Endometrial microvascular endothelial cells (primary cell): ENCODE measurements around the gene RSPH1. TPM values are rescaled to one million over a fixed set of nuclear protein-coding genes. Genes with fewer than 3 reads are reported as not detected.

Source experiments
- in situ Hi-C: cut with HindIII; loops from 2 replicates; pipeline ENCODE4 v1.10.0; 2017; ENCODE audit warnings: low sequenced_read_pairs, low pct_unique_long_range_greater_than_20kb; ENCODE audit errors: inconsistent ontology term
- total RNA-seq: library from RNA; depleted of rRNA; stranded (reverse); fragments of >200 nt; gene quantifications from one replicate; pipeline ENCODE4 v1.2.3, GENCODE V29; 2015; ENCODE audit errors: inconsistent ontology term

Gene RSPH1
- total RNA-seq, 1 donor from 2014 or later = not detected

DNA sequence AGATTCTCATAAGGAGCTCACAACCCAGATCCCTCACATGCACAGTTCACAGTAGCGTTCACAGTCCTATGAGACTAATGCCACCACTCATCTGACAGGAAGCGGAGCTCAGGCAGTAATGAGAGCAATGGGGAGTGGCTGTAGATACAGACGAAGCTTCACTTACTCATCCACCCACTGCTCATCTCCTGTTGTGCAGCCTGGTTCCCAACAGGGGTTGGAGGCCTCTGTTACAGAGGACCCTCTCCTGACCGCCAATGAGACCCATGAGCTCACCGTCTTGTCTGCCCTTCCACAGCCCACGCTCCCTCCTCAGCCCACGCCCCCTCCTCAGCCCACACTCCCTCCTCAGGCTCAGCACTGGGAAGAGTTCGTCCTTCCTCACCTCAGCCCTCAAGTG is 39.6 kb downstream of the RSPH1 start:
- in situ Hi-C loops = no loop called here

GRCh38 chr21:42455754-42456440 is 40.1 kb downstream of the RSPH1 start:
- in situ Hi-C loops = no loop called here

DNA sequence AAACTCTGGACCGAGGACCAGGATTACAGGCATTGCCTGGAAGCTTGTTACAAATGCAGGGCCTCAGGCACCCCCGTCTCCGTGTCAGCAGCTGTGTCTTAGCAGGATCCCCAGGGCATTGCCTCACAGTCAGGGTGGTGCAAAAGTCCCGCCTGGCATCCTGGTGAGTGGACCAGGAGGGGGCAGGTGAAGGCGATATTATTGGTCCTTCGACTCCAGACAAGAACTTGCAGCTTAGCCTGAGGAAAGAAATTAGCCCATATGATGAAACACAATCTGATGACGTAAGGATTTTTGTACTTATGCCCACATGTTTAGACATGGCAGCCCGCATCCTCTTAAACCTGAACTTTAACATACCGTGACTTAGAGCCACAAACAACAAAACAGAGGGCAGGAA is 40.8 kb downstream of the RSPH1 start:
- in situ Hi-C loops = no loop called here

DNA sequence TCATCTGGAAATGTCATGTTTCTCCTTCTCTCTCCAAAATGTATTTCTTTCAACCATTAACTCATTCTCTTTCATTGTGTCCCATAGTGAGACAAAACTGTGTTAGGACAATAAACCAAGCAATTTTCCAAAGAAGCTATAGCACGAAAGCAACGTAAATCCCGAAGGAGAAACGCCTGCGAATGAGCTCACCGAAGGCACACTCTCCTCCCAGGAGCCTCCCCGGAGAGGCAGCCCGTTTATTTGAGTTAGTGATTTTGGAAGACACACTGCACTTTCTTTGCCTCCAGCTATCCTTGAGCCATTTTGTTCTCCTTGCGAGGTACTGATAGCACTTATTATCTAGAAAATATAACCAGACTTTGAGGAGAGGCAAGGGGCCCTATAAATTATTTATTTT is 41.2 kb downstream of the RSPH1 start:
- in situ Hi-C loops = no loop called here

DNA sequence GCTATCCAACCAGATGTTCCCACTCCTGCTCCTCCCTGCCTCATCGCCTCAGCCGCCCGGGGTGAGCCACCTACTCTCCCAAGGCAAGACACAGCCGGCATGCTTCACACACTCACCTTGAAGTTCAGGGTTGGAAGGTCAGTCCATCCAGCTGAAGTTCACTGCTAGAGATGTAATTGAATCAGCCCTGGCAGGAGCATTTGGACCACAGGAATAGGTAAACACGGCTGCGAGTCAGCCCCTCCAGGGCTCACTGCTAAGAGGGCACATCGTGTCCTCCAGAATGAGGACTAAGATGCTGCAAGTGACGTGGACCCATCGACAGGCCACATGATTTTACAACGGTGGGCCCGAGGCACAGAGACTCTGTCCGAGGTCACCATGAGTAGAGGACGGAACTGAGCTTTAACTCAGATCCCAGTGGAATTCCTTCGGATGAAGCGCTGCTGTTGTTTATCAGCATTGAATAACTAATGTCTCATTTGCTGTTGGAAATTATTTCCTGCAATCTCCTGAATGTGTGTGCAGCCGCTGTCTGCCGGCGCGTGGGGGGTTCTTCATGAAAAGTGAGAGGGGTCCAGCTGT is 41.9 kb downstream of the RSPH1 start:
- in situ Hi-C loops = no loop called here

- in situ Hi-C loops = no loop called here
Measured at GRCh38 chr21:42453224-42453985, 42.6 kb downstream of the RSPH1 start.

DNA sequence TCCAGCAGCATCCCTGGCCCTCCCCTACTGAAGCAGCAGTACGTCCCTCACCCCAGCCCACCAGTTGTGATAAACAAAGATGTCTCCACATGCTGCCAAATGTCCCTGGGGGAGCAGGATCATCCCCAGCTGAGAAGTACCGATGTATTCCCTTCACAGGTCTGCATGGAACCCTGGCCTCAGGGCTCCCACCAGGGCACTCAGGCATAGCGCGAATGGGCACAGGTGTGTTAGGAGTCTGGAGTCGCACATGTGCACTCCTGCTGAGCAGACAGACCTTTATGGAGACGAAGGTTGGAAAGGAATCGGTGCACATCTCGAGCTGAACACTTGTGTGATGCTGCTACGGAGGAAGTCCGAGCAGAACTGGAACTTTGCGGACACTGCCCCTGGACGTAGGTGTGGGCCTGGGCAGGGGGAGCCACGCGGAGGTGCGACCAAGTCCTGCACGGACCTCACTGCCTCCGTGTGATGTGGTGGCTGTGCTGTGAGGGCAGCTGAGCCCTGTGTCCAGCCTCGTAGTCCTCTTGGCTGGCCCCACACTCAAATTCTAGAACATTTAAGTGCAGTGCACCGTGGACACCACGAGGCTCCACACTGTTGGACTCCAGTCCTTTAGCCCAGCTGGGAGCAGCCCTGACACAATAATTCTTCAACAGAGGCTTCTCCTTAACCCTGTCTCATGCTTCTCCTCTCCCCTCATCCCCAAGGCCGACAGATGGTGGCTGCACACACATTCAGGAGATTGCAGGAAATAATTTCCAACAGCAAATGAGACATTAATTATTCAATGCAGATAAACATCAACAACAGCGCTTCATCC is 43.4 kb downstream of the RSPH1 start:
- in situ Hi-C loops = no loop called here

DNA sequence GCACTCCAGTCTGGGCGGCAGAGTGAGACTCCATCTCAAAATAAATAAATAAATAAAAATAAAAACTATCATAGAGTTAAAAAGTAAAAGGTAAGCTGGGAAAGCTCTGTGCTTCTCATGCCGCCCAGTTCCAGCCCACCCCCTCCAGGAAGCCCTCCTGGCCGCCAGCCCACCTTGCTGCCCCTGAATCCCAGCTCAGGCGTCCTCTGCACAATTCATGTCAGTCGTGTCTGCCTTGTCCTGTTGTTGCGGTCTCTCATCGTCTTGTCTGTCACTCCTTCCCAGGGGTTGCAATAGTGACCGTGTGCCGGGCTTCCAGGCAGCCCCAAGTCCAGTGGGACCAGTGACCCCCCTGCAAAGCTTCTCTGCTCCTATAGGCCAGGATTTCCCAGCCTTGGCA is 44.1 kb downstream of the RSPH1 start:
- in situ Hi-C loops = no loop called here

DNA sequence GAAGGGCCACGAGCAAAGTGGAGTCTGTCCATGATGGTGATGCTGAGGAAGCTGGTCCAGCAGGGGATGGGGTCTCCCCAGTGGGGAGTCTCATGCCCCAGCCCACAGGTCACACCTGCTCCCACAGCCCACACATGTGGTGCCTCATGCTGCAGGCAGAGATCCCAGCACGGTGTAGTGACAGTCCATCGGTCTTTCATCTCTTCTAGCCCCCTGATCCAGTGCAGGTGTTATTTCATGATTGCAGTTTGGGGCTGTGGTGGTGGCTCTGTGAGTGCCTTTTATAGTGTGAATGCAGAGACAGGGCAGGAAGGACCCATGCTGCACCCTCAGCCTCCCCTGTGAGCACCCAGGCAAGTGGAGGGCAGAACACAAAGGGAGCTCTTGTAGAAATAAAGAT is 47.3 kb downstream of the RSPH1 start:
- in situ Hi-C loops = no loop called here

DNA sequence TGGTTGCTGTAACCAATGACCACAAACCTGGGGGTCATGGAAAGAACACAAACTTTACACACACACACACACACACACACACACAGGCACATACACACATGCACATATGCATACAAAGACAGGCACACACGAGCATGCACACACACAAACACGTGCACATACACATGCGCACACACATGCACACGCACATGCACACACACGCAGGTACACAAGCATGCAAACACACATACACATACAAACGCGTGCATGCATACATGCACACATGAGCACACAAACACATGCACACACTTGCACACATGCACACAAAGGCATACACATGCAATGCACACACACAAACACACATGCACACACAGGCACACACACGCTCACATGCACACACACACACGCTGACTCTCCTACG is 48.3 kb downstream of the RSPH1 start:
- in situ Hi-C loops = no loop called here

DNA sequence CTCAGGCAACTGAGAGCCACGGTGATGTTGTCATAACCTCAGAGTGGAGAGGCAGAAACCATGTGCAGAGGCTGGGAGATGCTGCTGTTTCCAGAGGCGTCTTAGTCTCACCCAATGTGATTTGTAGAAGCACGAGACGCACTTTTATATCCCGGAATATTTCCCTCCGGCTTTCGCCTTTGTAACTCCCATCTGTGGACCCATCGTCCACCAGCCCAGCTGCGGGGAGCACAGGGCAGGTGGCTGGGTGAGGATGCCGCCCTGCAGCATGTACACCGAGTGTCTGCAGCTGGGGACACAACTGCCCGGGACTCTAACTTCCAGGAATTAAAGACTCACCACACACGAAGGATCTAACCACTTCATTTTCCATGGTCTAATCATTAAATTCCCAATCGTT is 48.8 kb downstream of the RSPH1 start:
- in situ Hi-C loops = no loop called here

DNA sequence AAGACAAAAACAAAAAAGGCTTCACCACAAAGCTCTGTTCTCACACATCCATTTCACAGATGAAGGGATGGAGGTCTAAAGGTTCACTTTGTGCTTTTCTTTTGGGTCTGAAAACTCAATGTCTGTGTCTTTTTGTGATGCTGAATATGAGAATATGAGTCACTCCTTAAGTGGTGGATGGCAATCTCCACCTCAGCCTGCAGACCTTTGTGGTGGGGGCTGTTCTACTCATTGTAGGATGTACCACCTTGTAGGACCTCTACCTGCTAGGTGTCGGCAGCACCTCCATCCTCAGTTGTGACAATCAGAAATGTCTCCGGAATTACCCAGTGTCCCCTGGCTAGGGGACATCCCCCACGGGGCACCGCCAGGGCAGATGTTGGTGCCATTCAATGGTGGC is 49.5 kb downstream of the RSPH1 start:
- in situ Hi-C loops = no loop called here

GRCh38 chr21:42445311-42445710 is 50.7 kb downstream of the RSPH1 start:
- in situ Hi-C loops = no loop called here

DNA sequence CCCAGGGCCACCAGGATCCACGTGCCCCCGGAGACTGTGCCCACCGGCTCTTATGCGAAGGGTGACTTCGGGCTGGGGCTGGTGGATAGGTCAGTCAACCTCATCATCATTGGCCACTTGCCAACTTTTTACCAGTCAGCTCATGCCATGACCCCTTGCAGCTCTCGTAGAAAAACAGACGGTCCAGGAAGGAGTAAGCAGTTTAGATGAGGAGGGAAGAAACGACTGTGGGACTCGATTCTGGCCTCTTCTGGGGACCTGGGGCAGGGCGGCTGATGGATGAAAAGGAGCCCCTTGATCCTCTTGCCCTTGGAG is 51.3 kb downstream of the RSPH1 start:
- in situ Hi-C loops = no loop called here

- in situ Hi-C loops = no loop called here
Measured at GRCh38 chr21:42443876-42444744, 51.9 kb downstream of the RSPH1 start.

GRCh38 chr21:42443181-42443785 is 52.7 kb downstream of the RSPH1 start:
- in situ Hi-C loops = no loop called here

DNA sequence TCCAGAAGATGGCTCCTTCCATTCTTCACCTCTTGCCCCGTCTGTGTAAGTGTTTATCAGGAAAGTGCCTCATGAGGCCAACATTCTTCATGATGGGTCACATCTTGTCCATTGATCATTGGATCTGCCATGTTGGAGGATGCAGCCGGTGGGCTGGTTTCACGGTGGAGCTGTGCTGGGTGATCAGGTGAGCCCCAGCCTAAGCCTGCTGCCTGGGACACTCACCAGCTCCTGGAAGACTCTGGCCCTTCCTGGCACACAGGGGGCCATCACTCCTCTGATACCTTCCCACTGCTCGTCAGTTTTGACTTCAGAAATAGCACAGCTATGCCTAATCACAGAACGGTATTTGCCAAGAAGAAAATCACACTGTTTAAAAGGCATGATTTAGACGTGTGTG is 54.1 kb downstream of the RSPH1 start:
- in situ Hi-C loops = no loop called here

DNA sequence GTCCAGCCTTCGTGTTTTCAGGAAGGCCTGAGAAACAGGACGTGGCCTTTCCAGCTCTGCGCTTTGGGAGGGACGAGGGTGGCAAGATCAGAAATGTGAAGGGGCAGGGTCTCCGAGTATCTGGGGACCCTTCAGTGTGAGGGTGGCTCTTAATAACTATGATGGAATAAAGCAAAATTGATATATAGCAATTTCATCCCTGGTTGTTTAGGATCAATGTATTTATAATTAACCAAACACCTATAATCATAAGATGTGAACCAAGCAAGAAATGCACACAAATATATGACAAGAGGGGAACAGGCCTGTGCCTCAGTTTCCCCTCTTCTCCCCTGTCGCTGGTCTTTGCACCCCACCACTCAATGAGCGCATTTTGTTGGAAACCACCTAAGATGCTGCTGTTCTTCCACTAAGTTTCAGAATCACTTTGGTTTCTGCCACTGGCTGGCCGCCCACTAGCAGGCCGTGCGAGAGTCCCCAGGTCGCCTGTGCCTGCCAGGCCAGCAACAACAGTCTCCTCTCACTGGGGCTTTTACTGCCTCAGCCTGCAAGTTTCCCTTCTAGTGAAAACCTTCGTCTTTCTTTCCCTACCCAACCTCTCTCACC is 55.7 kb downstream of the RSPH1 start:
- in situ Hi-C loops = no loop called here
